Measurements from ENCODE around the gene LSM14A.
A peak's percentile ranks its signal among the peaks of the same experiment; 100 is the strongest.
"Not testable (repeated sequence)": the region's sequence is repeated elsewhere in the genome, so short reads cannot be mapped to it uniquely, and the experiment has no call there.

The LSM14A gene

GRCh38 chr19:34236035-34236987 lies 64.0 kb downstream of the LSM14A start:
- no peak for TF ChIP-seq CTCF (IDR thresholded peaks at IDR 0.05; ENCODE audit: low read depth, low read length)
- DNase-seq (ENCODE audit: low read depth in 2 of 2) = peak in 1 of 2 donors; percentile 49
- H3K4me3 ChIP-seq (replicated peaks in 1 of 2; ENCODE audit: low read depth in 2 of 2, low read length in 2 of 2) = no peak overlapping the region

- H3K4me3 ChIP-seq (replicated peaks in 1 of 2; ENCODE audit: low read depth in 2 of 2, low read length in 2 of 2) = no peak overlapping the region
- DNase-seq (ENCODE audit: low read depth in 2 of 2) = no peak
- TF ChIP-seq CTCF (IDR thresholded peaks at IDR 0.05; ENCODE audit: low read depth, low read length) = no peak
These were observed 65.0 kb downstream of the LSM14A start for GRCh38 chr19:34237283-34237682.

GRCh38 chr19:34237939-34238338 lies 65.6 kb downstream of the LSM14A start:
- TF ChIP-seq CTCF (IDR thresholded peaks at IDR 0.05; ENCODE audit: low read depth, low read length) = no peak
- no peak overlapping the region for H3K4me3 ChIP-seq (replicated peaks in 1 of 2; ENCODE audit: low read depth in 2 of 2, low read length in 2 of 2)
- no peak for DNase-seq (ENCODE audit: low read depth in 2 of 2)

GRCh38 chr19:34241513-34242337 lies 69.4 kb downstream of the LSM14A start:
- H3K4me3 ChIP-seq (replicated peaks in 1 of 2; ENCODE audit: low read depth in 2 of 2, low read length in 2 of 2) = no peak overlapping the region
- TF ChIP-seq CTCF (IDR thresholded peaks at IDR 0.05; ENCODE audit: low read depth, low read length) = no peak
- DNase-seq (ENCODE audit: low read depth in 2 of 2) = no peak

GRCh38 chr19:34243138-34243875 lies 71.0 kb downstream of the LSM14A start:
- not testable (repeated sequence) for DNase-seq (ENCODE audit: low read depth in 2 of 2); H3K4me3 ChIP-seq (replicated peaks in 1 of 2; ENCODE audit: low read depth in 2 of 2, low read length in 2 of 2)

- DNase-seq (ENCODE audit: low read depth in 2 of 2) = no peak
- no peak for TF ChIP-seq CTCF (IDR thresholded peaks at IDR 0.05; ENCODE audit: low read depth, low read length)
- H3K4me3 ChIP-seq (replicated peaks in 1 of 2; ENCODE audit: low read depth in 2 of 2, low read length in 2 of 2) = no peak overlapping the region
These were observed 71.7 kb downstream of the LSM14A start for GRCh38 chr19:34243876-34244578.
